Measurements from ENCODE around the gene TANC1. TPM values are rescaled to one million over a fixed set of nuclear protein-coding genes. Genes with fewer than 3 reads are reported as not detected.

The TANC1 gene
- total and polyA plus RNA-seq, 2 donors (not counting 3 experiments of a cell fraction or from before 2014, with no cell fraction given): 58.9 to 99.4 TPM

GRCh38 chr2:159215116-159215515 lies 246.7 kb downstream of the TANC1 start:
- Histone ChIP-seq H3K4me1 (ENCODE audit: control insufficient read depth, extremely low read depth, insufficient read depth, low read length) (no peaks in the 10 kb centered on the region), H3K27ac (ENCODE audit: insufficient read depth, low read depth, low read length) (no peak overlapping the region), H3K4me2 (ENCODE audit: insufficient read depth, low read length) (no peak overlapping the region), H2AFZ (ENCODE audit: low read depth, low read length) (no peak overlapping the region), H4K20me1 (replicated peaks; ENCODE audit: control insufficient read depth, extremely low read depth, insufficient read depth, low read length) (no peaks in the 10 kb centered on the region), H3K9me1 (replicated peaks; ENCODE audit: control insufficient read depth, extremely low read depth, insufficient read depth, low read length) (no peaks in the 10 kb centered on the region), H3K79me2 (ENCODE audit: control insufficient read depth, insufficient read depth, low read length) (no peaks in the 10 kb centered on the region), H3K27me3 (ENCODE audit: control insufficient read depth in 2 of 2, insufficient read depth in 2 of 2, low read length in 2 of 2) (no peaks in the 10 kb centered on the region), H3K9me3 (replicated peaks; ENCODE audit: control insufficient read depth, insufficient read depth, low read length) (no peaks in the 10 kb centered on the region), H3K4me3 (replicated peaks in 1 of 3; ENCODE audit: insufficient read depth in 1 of 3, low read depth in 1 of 3, low read length in 3 of 3) (no peak overlapping the region), H3K9ac (replicated peaks; ENCODE audit: extremely low read depth, insufficient read depth, low read length) (no peak overlapping the region), H3K36me3 (ENCODE audit: control insufficient read depth in 2 of 2, extremely low read depth in 1 of 2, insufficient read depth in 2 of 2, low read length in 2 of 2) (peaks cover 14 to 48% of the 10 kb centered on the region in 2 experiments)
- dilution Hi-C loops (cut with MboI; ENCODE audit: extremely low pct_ligation_motif_present, low sequenced_read_pairs): no loop called here
- DNase-seq (ENCODE audit: low read depth, low spot score): no peak
- POLR2A ChIA-PET: no interaction called here
- intact Hi-C loops (cut with micrococcal nuclease): no loop called here
- CTCF ChIA-PET: interaction anchor here (0.7 kb wide), 1 partner anchor 707 kb away, joined by 3 read pairs; no protein-coding TSS in a partner anchor
- BruUV-seq (replicated peaks): no TSS peak
- TF ChIP-seq POLR2AphosphoS5 (IDR thresholded peaks at IDR 0.05; ENCODE audit: insufficient read depth, low read depth, low read length): no peak
- no peak for TF ChIP-seq CTCF (IDR thresholded peaks at IDR 0.05; ENCODE audit: extremely low read depth in 1 of 2, insufficient read depth in 1 of 2, low read depth in 1 of 2, low read length in 2 of 2)
- no peak for TF ChIP-seq MYC (IDR thresholded peaks at IDR 0.05; ENCODE audit: low read depth, low read length)
- TF ChIP-seq EZH2 (IDR thresholded peaks at IDR 0.05; ENCODE audit: borderline replicate concordance, low read depth, low read length, severe bottlenecking): no peak
- TF ChIP-seq MAX (IDR thresholded peaks at IDR 0.05; ENCODE audit: insufficient read depth, insufficient read length): no peak
- TF ChIP-seq JUN (IDR thresholded peaks at IDR 0.05; ENCODE audit: borderline replicate concordance, insufficient read depth, insufficient read length, low read depth): no peak
- TF ChIP-seq GATA2 (IDR thresholded peaks at IDR 0.05; ENCODE audit: insufficient read depth, insufficient read length, low read depth, low read length): no peak
- TF ChIP-seq POLR2A (IDR thresholded peaks at IDR 0.05; ENCODE audit: low read depth, low read length): no peak
- TF ChIP-seq FOS (IDR thresholded peaks at IDR 0.05; ENCODE audit: borderline replicate concordance, insufficient read depth, low read length): no peak
- FAIRE-seq: no peak
